Transverse colon (tissue), 3 donors: ENCODE results near the gene TLK2.
"Not testable (repeated sequence)": the region's sequence is repeated elsewhere in the genome, so short reads cannot be mapped to it uniquely, and the experiment has no call there.

Source experiments
- EP300 ChIP-seq: sonication (generic); formaldehyde crosslinking; IDR thresholded peaks from one replicate; pipeline ENCODE4 v1.6.1; 2017; ENCODE audit warnings: antibody characterized with exemption, low read depth
- POLR2A ChIP-seq: fragments of 450-650 bp; IDR thresholded peaks from one replicate; pipeline ENCODE4 v1.6.1; 2016; ENCODE audit warnings: antibody characterized with exemption, mild to moderate bottlenecking, moderate library complexity
- TF ChIP-seq, protein P1 (sequence below), 5 experiments: fragments of 200-600 bp in 3 of 5; fragments of 450-650 bp in 2 of 5; sonication (generic) in 3 of 5; IDR thresholded peaks; 1 replicate in 2 of 5; 2 replicates in 3 of 5; pipeline ENCODE4 v1.5.1; 2016 to 2017; ENCODE audit warnings: antibody characterized with exemption in 5 of 5, inconsistent platforms in 3 of 5, mild to moderate bottlenecking in 2 of 5, moderate library complexity in 1 of 5

DNA sequence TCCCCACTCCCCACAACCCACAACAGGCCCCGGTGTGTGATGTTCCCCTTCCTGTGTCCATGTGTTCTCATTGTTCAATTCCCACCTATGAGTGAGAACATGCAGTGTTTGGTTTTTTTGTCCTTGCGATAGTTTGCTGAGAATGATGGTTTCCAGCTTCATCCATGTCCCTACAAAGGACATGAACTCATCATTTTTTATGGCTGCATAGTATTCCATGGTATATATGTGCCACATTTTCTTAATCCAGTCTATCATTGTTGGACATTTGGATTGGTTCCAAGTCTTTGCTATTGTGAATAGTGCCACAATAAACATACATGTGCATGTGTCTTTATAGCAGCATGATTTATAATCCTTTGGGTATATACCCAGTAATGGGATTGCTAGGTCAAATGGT is 82.3 kb downstream of the TLK2 start:
- not testable (repeated sequence) for TF ChIP-seq EP300, POLR2A
- TF ChIP-seq, protein P1, sequence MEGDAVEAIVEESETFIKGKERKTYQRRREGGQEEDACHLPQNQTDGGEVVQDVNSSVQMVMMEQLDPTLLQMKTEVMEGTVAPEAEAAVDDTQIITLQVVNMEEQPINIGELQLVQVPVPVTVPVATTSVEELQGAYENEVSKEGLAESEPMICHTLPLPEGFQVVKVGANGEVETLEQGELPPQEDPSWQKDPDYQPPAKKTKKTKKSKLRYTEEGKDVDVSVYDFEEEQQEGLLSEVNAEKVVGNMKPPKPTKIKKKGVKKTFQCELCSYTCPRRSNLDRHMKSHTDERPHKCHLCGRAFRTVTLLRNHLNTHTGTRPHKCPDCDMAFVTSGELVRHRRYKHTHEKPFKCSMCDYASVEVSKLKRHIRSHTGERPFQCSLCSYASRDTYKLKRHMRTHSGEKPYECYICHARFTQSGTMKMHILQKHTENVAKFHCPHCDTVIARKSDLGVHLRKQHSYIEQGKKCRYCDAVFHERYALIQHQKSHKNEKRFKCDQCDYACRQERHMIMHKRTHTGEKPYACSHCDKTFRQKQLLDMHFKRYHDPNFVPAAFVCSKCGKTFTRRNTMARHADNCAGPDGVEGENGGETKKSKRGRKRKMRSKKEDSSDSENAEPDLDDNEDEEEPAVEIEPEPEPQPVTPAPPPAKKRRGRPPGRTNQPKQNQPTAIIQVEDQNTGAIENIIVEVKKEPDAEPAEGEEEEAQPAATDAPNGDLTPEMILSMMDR (IDR thresholded peaks at IDR 0.05) = not testable (repeated sequence)
